Psoas muscle (tissue), 8 donors: ENCODE measurements around the gene CEP68. TPM values are rescaled to one million over a fixed set of nuclear protein-coding genes. Genes with fewer than 3 reads are reported as not detected.
A peak's percentile ranks its signal among the peaks of the same experiment; 100 is the strongest.

Experiments used
- ATAC-seq, 4 donors: fragments of 200-7000 bp; cut with Tn5 transposase; one replicate each; pipeline ENCODE4 v1.9.1; 2020; ENCODE audit warnings: moderate library complexity in 3 of 4, mild to moderate bottlenecking in 2 of 4
- DNase-seq, 2 donors: peaks; one replicate each; pipeline ENCODE4 v3.0.0-alpha.2; 2020
- H3K27ac ChIP-seq: fragments of 200-600 bp; one replicate; pipeline ENCODE4 v1.8.0; 2022
- H3K27me3 ChIP-seq, 3 donors: fragments of 200-600 bp in 1 of 3; one replicate each; pipeline versions ENCODE4 v1.6.1 to v1.8.0; 2013 to 2022; ENCODE audit warnings: low read length in 2 of 3, mild to moderate bottlenecking in 2 of 3, moderate library complexity in 1 of 3; ENCODE audit not compliant: insufficient read depth in 3 of 3
- H3K36me3 ChIP-seq, 2 donors: fragments of 200-600 bp in 1 of 2; one replicate each; pipeline versions ENCODE4 v1.6.1 to v1.8.0; 2013 to 2022; ENCODE audit warnings: low read depth in 1 of 2, mild to moderate bottlenecking in 1 of 2, moderate library complexity in 1 of 2; ENCODE audit not compliant: insufficient read depth in 1 of 2
- H3K4me1 ChIP-seq: fragments of 200-600 bp; one replicate; pipeline ENCODE4 v1.8.0; 2022
- H3K4me3 ChIP-seq: fragments of 200-600 bp; one replicate; pipeline ENCODE4 v1.8.0; 2022; ENCODE audit warnings: mild to moderate bottlenecking
- H3K9me3 ChIP-seq: fragments of 200-600 bp; one replicate; pipeline ENCODE4 v1.8.0; 2022
- CTCF ChIP-seq: fragments of 200-600 bp; IDR thresholded peaks from one replicate; pipeline ENCODE4 v1.8.0; 2022; ENCODE audit warnings: antibody characterized with exemption
- WGBS, 3 donors: extraction: QIAGEN DNeasy Blood & Tissue Kit; methylation state at CpG; one replicate each; pipeline versions ENCODE4 v1.1.6 to v1.1.7; 2013; 5-methylcytosine and 5-hydroxymethylcytosine counted together
- intact Hi-C, 2 donors: fragments of 100-400 bp; cut with DNase I; formaldehyde crosslinking; loops; one replicate each; pipeline versions ENCODE4 v1.11.0 to v1.14.2; 2022
- polyA plus RNA-seq, 3 donors: library from polyadenylated mRNA; stranded (reverse); fragments of 200-250 nt; gene quantifications; one replicate each; pipeline ENCODE4 v1.2.3, GENCODE V29; 2013
- total RNA-seq, 4 donors: library from RNA; stranded (reverse); fragmentation: NEBNext Ultra II Directional in 2 of 4; extraction: Animal tissue kit (Norgen Biotek cat#: 25700) in 2 of 4; gene quantifications; one replicate each; pipeline versions ENCODE4 v1.2.1 to v1.2.4, GENCODE V29; 2021 to 2023
- donor health status: healthy with polysubstance abuse.
- donor health status: DM: no; HTN: no; CAD: no; lungs with moderate emphysema.
- donor health status: Bipolar disorder and iron deficiency.
- donor health status: healthy.
- donor health status: DM: yes; HTN: yes; CAD: no.
- donor health status: DM: no; HTN: no; CAD: no.
- donor health status: DM: no; HTN: no; CAD: no.
- donor health status: DM: yes; HTN: yes; CAD: no.

CEP68 gene
- total and polyA plus RNA-seq, 7 donors = 7.3 to 63.3 (median 28.2) TPM

DNA sequence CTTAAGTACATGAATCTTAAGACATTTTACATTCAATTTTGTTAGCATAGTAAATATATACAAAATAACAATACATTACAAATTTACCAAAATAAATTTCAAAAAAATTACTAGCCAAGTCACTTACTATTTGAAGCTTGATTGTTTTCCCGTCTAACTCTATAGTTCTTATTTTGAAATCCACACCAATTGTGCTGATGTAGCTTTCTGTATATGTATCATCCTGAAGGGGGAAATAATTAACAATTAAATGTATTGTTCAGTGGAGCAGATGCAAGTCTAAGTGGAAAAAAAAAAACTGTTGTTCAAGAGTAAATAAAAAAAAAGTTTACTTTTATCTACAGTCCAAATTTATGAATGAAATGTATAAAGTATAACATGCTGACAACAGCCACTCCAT, 41.6 kb downstream of the CEP68 start:
- intact Hi-C loops = no loop called here
- no peak for TF ChIP-seq CTCF
- no peak for ATAC-seq
- DNase-seq = no peak
- 42 to 53% (median 47%) methylated on average over 1 of the region's 1 CpG for WGBS, 3 donors
- H3K27ac ChIP-seq = no peak overlapping the region
- H3K36me3 ChIP-seq = peaks cover 0 to 87% of the 10 kb centered on the region in 2 donors
- H3K4me1 ChIP-seq = peaks cover 7% of the 10 kb centered on the region
- H3K27me3 ChIP-seq = no peaks in the 10 kb centered on the region
- no peak overlapping the region for H3K4me3 ChIP-seq
- H3K9me3 ChIP-seq = no peaks in the 10 kb centered on the region

DNA sequence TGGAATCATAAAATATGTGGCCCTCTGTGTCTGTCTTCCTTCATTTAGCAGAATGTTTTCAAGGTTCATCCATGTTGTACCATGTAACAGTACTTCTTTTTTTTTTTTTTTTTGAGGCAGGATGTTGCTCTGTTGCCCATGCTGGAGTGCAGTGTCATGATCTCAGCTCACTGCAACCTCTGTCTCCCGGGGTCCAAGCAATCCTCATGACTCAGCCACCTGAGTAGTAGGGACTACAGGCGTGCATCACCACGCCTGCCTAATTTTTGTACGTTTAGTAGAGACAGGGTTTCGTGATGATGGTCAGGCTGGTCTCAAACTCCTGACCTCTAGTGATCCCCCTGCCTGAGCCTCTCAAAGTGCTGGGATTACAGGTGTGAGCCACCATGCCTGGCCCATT, 42.5 kb downstream of the CEP68 start:
- Histone ChIP-seq H3K36me3 (peaks cover 0 to 88% of the 10 kb centered on the region in 2 donors), H3K9me3 (no peaks in the 10 kb centered on the region), H3K4me3 (no peak overlapping the region), H3K4me1 (peaks cover 7% of the 10 kb centered on the region), H3K27me3 (no peaks in the 10 kb centered on the region), H3K27ac (no peak overlapping the region)
- intact Hi-C loops = no loop called here
- peak in 2 of 4 donors; percentile 27 to 29 for ATAC-seq
- no peak for TF ChIP-seq CTCF
- no peak for DNase-seq
- 86 to 91% (median 88%) methylated on average over 5 of the region's 5 CpGs for WGBS, 3 donors

DNA sequence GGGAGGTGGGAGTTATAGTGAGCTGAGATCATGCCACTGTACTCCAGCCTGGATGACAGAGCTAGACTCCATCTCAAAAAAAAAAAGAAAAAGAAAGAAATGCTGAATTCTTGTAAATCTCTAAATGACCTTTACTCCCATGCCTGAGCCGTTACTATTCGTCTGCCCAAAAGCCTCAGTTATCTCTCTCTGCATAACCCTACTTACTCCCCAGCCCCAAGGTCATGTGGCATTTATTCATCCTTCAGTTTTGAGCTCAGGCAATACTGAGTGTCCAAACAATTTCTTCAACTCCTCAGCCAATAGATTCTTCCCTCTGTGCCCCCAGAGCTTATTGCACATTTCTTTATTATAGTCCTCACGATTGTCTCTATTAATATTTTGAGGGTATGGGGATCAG, 44.9 kb downstream of the CEP68 start:
- Histone ChIP-seq H3K27me3 (no peaks in the 10 kb centered on the region), H3K36me3 (peaks cover 3 to 80% of the 10 kb centered on the region in 2 donors), H3K9me3 (no peaks in the 10 kb centered on the region), H3K4me1 (peaks cover 7% of the 10 kb centered on the region), H3K27ac (no peak overlapping the region), H3K4me3 (no peak overlapping the region)
- 66 to 79% (median 67%) methylated on average over 3 of the region's 3 CpGs for WGBS, 3 donors
- TF ChIP-seq CTCF = no peak
- ATAC-seq = peak in 1 of 4 donors; percentile 29
- intact Hi-C loops = no loop called here
- no peak for DNase-seq

DNA sequence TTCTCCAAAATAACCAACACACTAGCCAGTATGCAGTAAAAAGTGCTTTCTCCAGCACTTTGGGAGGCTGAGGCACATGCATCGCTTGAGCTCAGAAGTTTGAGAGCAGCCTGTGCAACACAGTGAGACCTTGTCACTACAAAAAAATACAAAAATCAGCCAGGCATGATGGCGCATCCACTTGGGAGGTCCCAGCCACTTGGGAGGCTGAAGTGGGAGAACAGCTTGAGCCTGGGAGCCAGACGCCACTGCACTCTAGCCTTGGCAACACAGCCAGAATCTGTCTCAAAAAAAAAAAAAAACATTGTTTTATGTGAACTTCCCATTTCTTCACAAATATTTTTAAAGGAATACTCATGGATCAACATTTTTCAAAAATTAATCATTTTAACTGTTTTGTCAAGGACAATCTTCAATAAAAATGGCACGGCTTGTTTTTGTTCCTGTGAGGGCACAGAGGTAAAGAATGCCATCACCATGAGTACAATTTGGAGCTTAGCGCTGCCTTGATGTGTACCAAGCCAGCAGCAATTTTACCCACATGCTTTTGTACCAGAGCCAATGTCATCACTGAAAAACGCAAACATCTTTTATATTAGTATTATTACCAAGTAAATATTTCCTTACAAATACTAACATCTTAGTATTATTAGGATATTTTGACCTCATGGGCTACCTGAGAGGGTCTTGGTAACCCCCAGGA, 46.9 kb downstream of the CEP68 start:
- no peaks in the 10 kb centered on the region for H3K27me3 ChIP-seq
- 62 to 69% (median 64%) methylated on average over 6 of the region's 6 CpGs for WGBS, 3 donors
- no peaks in the 10 kb centered on the region for H3K9me3 ChIP-seq
- H3K36me3 ChIP-seq = peaks cover 3 to 61% of the 10 kb centered on the region in 2 donors
- no peak overlapping the region for H3K4me3 ChIP-seq
- intact Hi-C loops = no loop called here
- ATAC-seq = no peak
- DNase-seq = no peak
- no peak for TF ChIP-seq CTCF
- H3K4me1 ChIP-seq = peaks cover 14% of the 10 kb centered on the region
- H3K27ac ChIP-seq = no peak overlapping the region

DNA sequence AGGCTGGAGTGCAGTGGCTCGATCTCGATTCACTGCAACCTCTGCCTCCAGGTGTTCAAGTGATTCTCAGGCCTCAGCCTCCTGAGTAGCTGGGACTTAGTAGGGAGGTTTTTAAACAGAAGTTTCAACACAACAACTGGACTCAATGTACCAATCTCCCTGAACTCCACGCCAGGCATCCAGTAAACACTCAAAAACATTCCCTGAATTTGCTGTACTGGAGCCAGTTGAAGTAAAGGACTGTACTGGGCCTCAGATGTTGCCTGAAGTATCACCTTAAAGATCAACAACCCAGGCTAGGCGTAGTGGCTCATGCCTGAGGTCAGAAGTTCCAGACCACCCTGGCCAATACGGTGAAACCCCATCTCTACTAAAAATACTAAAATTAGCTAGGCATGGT, 51.3 kb downstream of the CEP68 start:
- Histone ChIP-seq H3K27me3 (no peaks in the 10 kb centered on the region), H3K4me3 (no peak overlapping the region), H3K9me3 (no peaks in the 10 kb centered on the region), H3K4me1 (peaks cover 13% of the 10 kb centered on the region), H3K36me3 (peaks cover 3 to 24% of the 10 kb centered on the region in 2 donors), H3K27ac (no peak overlapping the region)
- WGBS, 3 donors = 81 to 83% (median 83%) methylated on average over 5 of the region's 5 CpGs
- DNase-seq (no peak), ATAC-seq (peak in 3 of 4 donors; percentile 49 to 65 (median 61))
- no peak for TF ChIP-seq CTCF
- intact Hi-C loops = no loop called here
